PC-9 (cell line): ENCODE measurements around the gene ORMDL3. TPM values are rescaled to one million over a fixed set of nuclear protein-coding genes. Genes with fewer than 3 reads are reported as not detected.
"Not testable (repeated sequence)": the region's sequence is repeated elsewhere in the genome, so short reads cannot be mapped to it uniquely, and the experiment has no call there.

Source experiments
- BruUV-seq: library from RNA; stranded (reverse); fragments of 400-500 nt; replicated peaks from 2 replicates; lab custom pipeline; 2021; lab: Mats Ljungman, UMichigan
- CTCF ChIA-PET: fragments of 300-600 bp; sonication (Branson Sonifier 250); formaldehyde crosslinking; loops from one replicate; lab custom pipeline; 2022; ENCODE audit warnings: antibody characterized with exemption; lab: Charles Lee
- POLR2A ChIA-PET: fragments of 300-600 bp; sonication (Branson Sonifier 250); formaldehyde crosslinking; loops from one replicate; lab custom pipeline; 2022; ENCODE audit warnings: antibody characterized with exemption; ENCODE audit not compliant: unreplicated experiment; lab: Charles Lee
- DNase-seq, 2 experiments: peaks; one replicate each; pipeline versions ENCODE4 v3.0.0 to v3.0.0-alpha.2; 2015 to 2022; ENCODE audit warnings: mixed read lengths in 1 of 2
- H2AFZ ChIP-seq: fragments of 200-600 bp; sonication (generic); 2 replicates; pipeline ENCODE4 v1.8.1; 2017; ENCODE audit warnings: antibody characterized with exemption
- H3F3A ChIP-seq: fragments of 200-600 bp; sonication (generic); 2 replicates; pipeline ENCODE4 v1.8.1; 2017; ENCODE audit warnings: antibody characterized with exemption, mild to moderate bottlenecking, low read depth; ENCODE audit not compliant: insufficient read depth
- H3K27ac ChIP-seq: fragments of 200-600 bp; sonication (generic); 2 replicates; pipeline ENCODE4 v1.6.1; 2016; ENCODE audit warnings: mixed run types
- H3K27me3 ChIP-seq: fragments of 200-600 bp; sonication (generic); 2 replicates; pipeline ENCODE4 v1.6.1; 2016; ENCODE audit warnings: low read depth, mixed run types; ENCODE audit not compliant: insufficient read depth
- H3K36me3 ChIP-seq: fragments of 200-600 bp; sonication (generic); 2 replicates; pipeline ENCODE4 v1.6.1; 2016; ENCODE audit warnings: low read depth, mixed run types
- H3K4me1 ChIP-seq: fragments of 200-600 bp; sonication (generic); replicated peaks from 2 replicates; pipeline ENCODE4 v1.6.1; 2016; ENCODE audit warnings: mixed run types; ENCODE audit not compliant: insufficient read depth
- H3K4me2 ChIP-seq: fragments of 200-600 bp; sonication (generic); 2 replicates; pipeline ENCODE4 v1.6.1; 2017; ENCODE audit warnings: mixed run types
- H3K4me3 ChIP-seq: fragments of 200-600 bp; sonication (generic); 2 replicates; pipeline ENCODE4 v1.6.1; 2016; ENCODE audit warnings: mixed run types
- H3K79me2 ChIP-seq: fragments of 200-600 bp; sonication (generic); 2 replicates; pipeline ENCODE4 v1.6.1; 2017; ENCODE audit warnings: low read depth, mixed run types
- H3K9me2 ChIP-seq: fragments of 200-600 bp; sonication (generic); 2 replicates; pipeline ENCODE4 v1.8.1; 2017; ENCODE audit warnings: mild to moderate bottlenecking; ENCODE audit not compliant: insufficient read depth
- H3K9me3 ChIP-seq: fragments of 200-600 bp; sonication (generic); 2 replicates; pipeline ENCODE4 v1.8.1; 2016; ENCODE audit warnings: low read depth; ENCODE audit not compliant: insufficient read depth
- H4K20me1 ChIP-seq: fragments of 200-600 bp; sonication (generic); 2 replicates; pipeline ENCODE4 v1.8.1; 2017; ENCODE audit not compliant: insufficient read depth
- CTCF ChIP-seq: fragments of 200-600 bp; sonication (generic); conservative IDR thresholded peaks from 2 replicates; pipeline ENCODE4 v1.6.1; 2017; ENCODE audit warnings: mixed run types, antibody characterized with exemption, mild to moderate bottlenecking, moderate library complexity
- EZH2 ChIP-seq: fragments of 200-600 bp; sonication (generic); IDR thresholded peaks from 2 replicates; pipeline ENCODE4 v1.8.0; 2017; ENCODE audit warnings: antibody characterized with exemption, low read depth
- intact Hi-C: fragments of 100-400 bp; cut with micrococcal nuclease; formaldehyde crosslinking; loops from one replicate; pipeline ENCODE4 v1.10.0; 2022; ENCODE audit not compliant: unreplicated experiment
- total RNA-seq: library from RNA; stranded (reverse); gene quantifications from 2 replicates; pipeline ENCODE4 v1.2.3, GENCODE V29; 2021

The ORMDL3 gene
- total RNA-seq, 1 experiment from 2014 or later: 51.1 TPM

- CTCF ChIA-PET: no interaction called here
Measured at GRCh38 chr17:39887078-39887477, 40.3 kb downstream of the ORMDL3 start.

GRCh38 chr17:39886102-39886501 lies 41.3 kb downstream of the ORMDL3 start:
- H3K27me3 ChIP-seq, H3F3A ChIP-seq, H3K9me2 ChIP-seq, H3K27ac ChIP-seq, H4K20me1 ChIP-seq, H3K79me2 ChIP-seq, POLR2A ChIA-PET, H2AFZ ChIP-seq, BruUV-seq, H3K4me1 ChIP-seq, H3K9me3 ChIP-seq, intact Hi-C loops, DNase-seq, H3K4me2 ChIP-seq, H3K4me3 ChIP-seq, CTCF ChIA-PET, H3K36me3 ChIP-seq: not testable (repeated sequence)

More at GRCh38 chr17:39887078-39887477, 40.3 kb downstream of the ORMDL3 start:
- Histone ChIP-seq H3K4me1 (0 out of 2 replicates have a peak, but pooled peaks cover 5% of the 10 kb centered on the region), H3K27ac (no peak overlapping the region), H3K9me3 (no peaks in the 10 kb centered on the region), H3K4me2 (no peak overlapping the region), H3K9me2 (no peaks in the 10 kb centered on the region), H3K79me2 (no peaks in the 10 kb centered on the region), H3F3A (no peaks in the 10 kb centered on the region), H3K4me3 (no peak overlapping the region), H3K36me3 (no peaks in the 10 kb centered on the region), H3K27me3 (no peaks in the 10 kb centered on the region), H2AFZ (no peak overlapping the region), H4K20me1 (no peaks in the 10 kb centered on the region)
- no peak for TF ChIP-seq CTCF
- no peak for TF ChIP-seq EZH2
- POLR2A ChIA-PET: no interaction called here
- intact Hi-C loops: no loop called here
- no peak for DNase-seq
- no TSS peak for BruUV-seq

- Histone ChIP-seq H2AFZ (no peak overlapping the region), H3K27ac (no peak overlapping the region), H3K79me2 (no peaks in the 10 kb centered on the region), H3F3A (no peaks in the 10 kb centered on the region; the same call in 1 of the 2 replicates), H3K9me3 (no peaks in the 10 kb centered on the region), H3K9me2 (no peaks in the 10 kb centered on the region), H3K36me3 (no peaks in the 10 kb centered on the region), H3K27me3 (no peaks in the 10 kb centered on the region), H3K4me3 (no peak overlapping the region), H3K4me2 (no peak overlapping the region), H3K4me1 (no peaks in the 10 kb centered on the region), H4K20me1 (no peaks in the 10 kb centered on the region)
- intact Hi-C loops: no loop called here
- CTCF ChIA-PET: interaction anchor here (0.7 kb wide), 1 partner anchor 420 kb away, joined by 3 read pairs; no protein-coding TSS in a partner anchor
- no peak for DNase-seq
- TF ChIP-seq EZH2 (no peak), CTCF (no peak)
- POLR2A ChIA-PET: interaction anchor here (0.5 kb wide), 1 partner anchor 505 kb away, joined by 11 read pairs; no protein-coding TSS in a partner anchor
- BruUV-seq: no TSS peak
Measured at GRCh38 chr17:39872751-39873150, 54.6 kb downstream of the ORMDL3 start.

GRCh38 chr17:39871801-39872200 lies 55.6 kb downstream of the ORMDL3 start:
- H3K4me1 ChIP-seq: no peaks in the 10 kb centered on the region
- POLR2A ChIA-PET: no interaction called here
- no peak for TF ChIP-seq EZH2
- TF ChIP-seq CTCF: no peak
- H4K20me1 ChIP-seq: no peaks in the 10 kb centered on the region
- intact Hi-C loops: no loop called here
- no peak overlapping the region for H3K4me2 ChIP-seq
- no peak overlapping the region for H3K27ac ChIP-seq
- no peaks in the 10 kb centered on the region for H3K9me3 ChIP-seq
- no peaks in the 10 kb centered on the region for H3K36me3 ChIP-seq
- H3K9me2 ChIP-seq: no peaks in the 10 kb centered on the region
- H2AFZ ChIP-seq: no peak overlapping the region
- H3K27me3 ChIP-seq: no peaks in the 10 kb centered on the region
- H3K79me2 ChIP-seq: no peaks in the 10 kb centered on the region
- no peak for DNase-seq
- no TSS peak for BruUV-seq
- CTCF ChIA-PET: no interaction called here
- no peak overlapping the region for H3K4me3 ChIP-seq
- no peaks in the 10 kb centered on the region; the same call in 1 of the 2 replicates for H3F3A ChIP-seq
